ENCODE data around the gene CFAP61.

CFAP61 gene

DNA sequence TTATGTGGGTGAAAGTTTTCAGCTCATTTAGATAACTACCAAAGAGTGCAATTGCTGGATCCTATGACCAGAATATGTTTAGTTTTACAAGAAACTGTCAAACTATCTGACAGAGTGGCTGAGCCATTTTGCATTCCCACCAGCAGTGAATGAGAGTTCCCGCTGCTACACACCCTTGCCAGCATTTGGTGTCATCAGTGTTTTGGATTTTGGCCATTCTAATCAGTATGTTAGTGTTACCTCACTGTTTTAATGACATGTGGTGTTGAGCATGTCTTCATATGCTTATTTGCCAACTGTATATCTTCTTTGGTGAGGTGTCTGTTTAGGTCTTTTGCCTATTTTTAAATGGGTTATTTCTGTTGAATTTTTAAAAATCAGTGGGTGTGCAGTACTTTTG, 120.9 kb downstream of the CFAP61 start:
- no peak for DNase-seq (ENCODE audit: low read depth)

- DNase-seq (ENCODE audit: low read depth), result no peak
These were observed 121.9 kb downstream of the CFAP61 start for GRCh38 chr20:20174089-20174835.

GRCh38 chr20:20181322-20181721, 129.0 kb downstream of the CFAP61 start:
- no peak for DNase-seq (ENCODE audit: low read depth)

- DNase-seq (ENCODE audit: low read depth), result peak; percentile 6
These were observed 131.8 kb downstream of the CFAP61 start for GRCh38 chr20:20184149-20184548.

- DNase-seq (ENCODE audit: low read depth), result no peak
These were observed 132.4 kb downstream of the CFAP61 start for GRCh38 chr20:20184706-20185105.

DNA sequence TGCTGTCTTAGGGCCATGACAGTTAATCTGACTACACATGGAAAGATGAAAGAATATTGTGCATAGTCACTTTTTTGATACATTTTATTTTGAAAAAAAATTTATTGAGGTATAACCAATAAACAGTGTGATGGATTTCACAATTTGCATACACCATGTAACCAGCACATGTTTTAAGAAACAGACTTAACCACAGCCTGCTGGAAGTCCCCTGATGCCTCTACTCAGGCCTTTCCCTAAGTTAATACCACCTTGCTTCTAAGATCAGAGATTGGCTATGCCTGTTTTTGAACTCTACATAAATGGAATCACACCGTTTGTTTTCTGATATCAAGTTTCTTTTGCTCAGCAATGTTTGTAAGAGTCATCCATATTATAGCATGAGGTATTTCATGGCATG, 136.3 kb downstream of the CFAP61 start:
- DNase-seq (ENCODE audit: low read depth), result no peak

- DNase-seq (ENCODE audit: low read depth), result no peak
These were observed 140.0 kb downstream of the CFAP61 start for GRCh38 chr20:20192366-20192765.

- no peak for DNase-seq (ENCODE audit: low read depth)
These were observed 142.8 kb downstream of the CFAP61 start for GRCh38 chr20:20195021-20195705.

GRCh38 chr20:20196610-20197009, 144.3 kb downstream of the CFAP61 start:
- no peak for DNase-seq (ENCODE audit: low read depth)

DNA sequence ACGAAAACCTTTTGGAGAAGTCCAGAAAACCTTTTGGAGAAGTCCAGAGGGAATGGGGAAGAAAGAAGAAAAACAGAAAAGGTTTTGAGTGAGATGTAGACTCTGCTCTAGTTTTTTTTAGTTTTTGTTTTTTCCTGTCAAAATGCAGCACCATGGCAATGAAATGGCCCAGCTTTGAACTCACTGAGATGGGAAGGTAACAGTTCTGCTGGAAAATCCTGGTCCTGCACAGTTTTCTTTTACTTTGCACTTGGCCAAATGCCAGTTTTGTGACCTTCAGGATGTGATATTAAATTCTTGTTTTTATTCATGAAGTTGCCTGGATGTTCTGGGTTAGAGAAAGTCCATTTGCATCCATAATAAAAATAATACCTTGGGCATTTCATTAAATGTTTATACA, 145.7 kb downstream of the CFAP61 start:
- no peak for DNase-seq (ENCODE audit: low read depth)

DNA sequence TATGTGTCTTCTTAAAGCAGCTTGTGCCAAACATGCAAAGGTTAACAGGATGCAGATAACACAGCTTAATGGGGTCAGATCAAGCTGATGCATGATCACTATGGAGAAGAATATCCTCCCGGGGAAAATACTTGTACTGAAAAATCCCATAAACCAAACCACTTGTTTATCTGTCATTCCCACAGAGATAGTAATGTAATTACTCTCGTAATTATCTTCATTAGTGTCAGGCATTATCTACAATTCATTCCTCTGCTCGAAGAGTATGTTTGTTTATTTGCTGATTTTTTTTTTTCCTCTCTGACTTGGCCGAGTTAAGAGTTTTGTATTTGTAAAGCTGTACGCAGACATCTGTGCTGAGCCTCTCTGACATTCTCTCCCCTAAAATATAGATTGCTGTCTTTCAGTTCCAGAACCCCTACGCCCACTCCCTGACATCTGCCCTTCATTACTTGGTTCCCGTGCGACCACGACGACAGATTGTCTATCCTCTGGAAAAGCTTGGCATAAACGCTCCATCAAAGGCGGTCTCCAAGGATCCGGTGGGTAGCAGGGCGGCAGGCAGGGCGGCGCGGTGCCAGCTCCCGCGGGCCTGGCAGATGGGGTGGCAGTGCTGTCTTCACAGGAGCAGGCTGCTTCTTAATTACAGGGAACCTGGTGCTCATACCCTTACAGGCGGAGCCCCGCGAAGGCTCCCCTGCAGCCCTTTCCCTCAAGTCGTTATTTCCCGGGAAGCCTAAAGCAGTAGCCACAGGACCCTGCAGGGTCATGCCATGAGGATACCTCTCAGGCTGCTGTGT, 147.2 kb downstream of the CFAP61 start:
- no peak for DNase-seq (ENCODE audit: low read depth)

GRCh38 chr20:20201124-20201523, 148.8 kb downstream of the CFAP61 start:
- DNase-seq (ENCODE audit: low read depth), result no peak

DNA sequence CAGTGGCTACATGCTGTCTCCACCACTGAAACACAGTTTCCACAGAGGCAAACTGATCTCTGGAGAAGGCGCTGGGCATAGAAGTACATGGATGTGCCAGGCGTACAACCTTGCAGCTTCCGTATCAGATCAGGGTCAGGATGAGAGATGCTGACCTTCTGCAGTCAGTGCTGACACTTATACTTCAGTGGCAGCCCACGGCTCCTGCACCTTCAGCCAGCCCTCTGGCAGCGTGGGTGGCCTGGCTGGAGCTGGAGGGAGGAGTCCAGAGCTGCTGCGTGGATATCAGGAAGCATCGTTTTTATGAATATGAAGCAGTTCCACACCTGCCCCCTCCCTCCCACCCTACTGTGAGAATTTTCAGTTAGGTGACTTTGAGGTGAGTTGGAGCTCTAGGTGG, 149.3 kb downstream of the CFAP61 start:
- no peak for DNase-seq (ENCODE audit: low read depth)

DNA sequence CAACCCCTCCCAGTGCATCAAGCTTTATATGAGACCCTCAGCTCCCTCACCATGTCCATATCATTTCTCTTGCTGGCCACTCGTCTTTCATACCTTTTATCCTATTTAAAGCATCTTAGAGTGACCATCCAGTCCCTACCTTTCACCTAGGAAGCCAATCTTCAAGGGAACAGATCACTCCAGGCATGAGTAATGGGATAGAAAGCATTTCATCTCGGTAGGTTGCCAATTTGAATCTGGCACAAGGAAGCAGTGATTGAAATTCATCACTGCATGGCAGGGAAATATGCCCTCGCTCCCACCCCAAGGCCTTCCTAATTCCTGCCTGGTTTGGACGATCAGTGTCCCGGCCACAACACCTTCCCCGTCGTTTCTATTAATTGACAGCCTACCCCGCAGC, 150.4 kb downstream of the CFAP61 start:
- no peak for DNase-seq (ENCODE audit: low read depth)

GRCh38 chr20:20203784-20204183, 151.5 kb downstream of the CFAP61 start:
- DNase-seq (ENCODE audit: low read depth), result no peak

DNA sequence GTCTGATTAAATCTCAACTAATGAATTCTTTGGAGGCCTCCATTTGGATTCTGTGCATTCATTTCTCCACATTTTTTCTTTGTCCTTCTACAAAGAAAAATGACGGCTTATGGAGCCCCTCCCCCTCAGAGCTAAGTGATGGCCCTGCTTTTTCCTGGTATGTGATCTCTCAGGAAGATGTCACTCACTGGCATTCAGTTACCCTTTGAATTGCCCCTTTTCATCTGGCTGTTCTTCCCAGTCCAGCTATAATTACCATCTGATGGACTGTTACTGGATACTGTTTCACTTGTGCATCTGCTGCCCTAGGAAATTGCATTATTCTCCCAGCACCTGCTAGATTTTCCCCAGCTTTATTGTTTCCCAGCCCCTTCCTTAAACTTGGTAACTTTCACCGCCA, 151.9 kb downstream of the CFAP61 start:
- DNase-seq (ENCODE audit: low read depth), result no peak

DNA sequence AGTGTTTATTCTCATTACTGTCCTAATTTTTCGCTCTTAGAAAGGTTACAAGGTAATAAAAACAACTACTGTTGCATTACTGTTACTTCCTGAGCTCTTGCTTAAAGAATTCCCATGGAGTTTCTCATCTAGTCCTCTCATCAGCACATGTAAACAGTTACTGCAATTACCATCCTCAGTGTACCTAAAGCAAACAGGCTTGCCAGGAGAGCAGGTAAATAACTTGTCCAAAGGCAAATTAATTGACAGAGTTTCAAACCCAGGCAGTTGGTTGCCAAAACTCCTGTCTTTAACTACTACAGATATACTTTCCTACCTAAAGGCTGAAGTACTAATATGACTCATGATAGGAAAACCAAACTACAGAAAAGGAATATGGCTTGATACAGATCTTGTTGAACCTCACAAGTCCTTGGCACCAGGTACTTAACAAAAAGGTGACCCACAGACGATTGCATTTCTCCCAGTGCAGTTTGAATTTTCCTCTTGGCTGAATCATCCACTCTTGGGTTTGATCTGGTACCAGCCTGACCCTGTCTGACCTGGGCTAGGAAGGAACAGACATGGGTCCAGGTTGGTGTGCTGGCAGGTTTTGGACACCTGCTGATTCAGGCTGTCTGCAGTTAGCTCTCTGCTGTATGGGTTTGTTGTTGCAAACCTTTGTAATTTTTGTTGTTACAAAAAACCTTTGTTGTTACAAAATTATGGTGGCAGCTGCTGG, 153.0 kb downstream of the CFAP61 start:
- no peak for DNase-seq (ENCODE audit: low read depth)

GRCh38 chr20:20205862-20206236, 153.5 kb downstream of the CFAP61 start:
- no peak for DNase-seq (ENCODE audit: low read depth)

GRCh38 chr20:20206788-20207187, 154.5 kb downstream of the CFAP61 start:
- no peak for DNase-seq (ENCODE audit: low read depth)

- no peak for DNase-seq (ENCODE audit: low read depth)
These were observed 155.0 kb downstream of the CFAP61 start for GRCh38 chr20:20207291-20207690.

GRCh38 chr20:20207872-20208271, 155.5 kb downstream of the CFAP61 start:
- no peak for DNase-seq (ENCODE audit: low read depth)

DNA sequence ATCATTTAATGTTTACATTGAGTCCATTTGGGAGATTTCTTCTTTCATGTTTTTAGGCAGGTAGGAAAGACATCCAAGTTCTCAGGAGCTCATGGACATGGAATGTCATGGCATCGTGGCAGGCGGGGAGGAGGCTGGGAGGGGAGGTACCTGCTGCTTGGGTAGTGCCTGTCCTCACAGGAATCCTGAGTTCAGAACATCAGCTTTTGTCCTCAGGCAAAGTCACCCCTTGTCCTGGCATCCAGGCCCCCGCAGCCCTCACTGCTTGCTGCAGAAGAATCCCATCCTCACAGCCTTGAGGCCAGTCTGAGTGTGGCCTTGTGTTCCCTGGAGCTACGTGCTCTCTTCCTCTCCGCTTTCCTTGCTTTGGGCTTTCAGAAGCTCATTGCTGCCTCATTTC, 157.4 kb downstream of the CFAP61 start:
- DNase-seq (ENCODE audit: low read depth), result no peak

All from iris pigment epithelial cell (primary cell).